Right cardiac atrium (tissue), 5 donors: ENCODE measurements around the gene TMEM273. TPM values are rescaled to one million over a fixed set of nuclear protein-coding genes. Genes with fewer than 3 reads are reported as not detected.

Source experiments
- ATAC-seq, 2 donors: fragments of 200-7000 bp; cut with Tn5 transposase; one replicate each; pipeline versions ENCODE4 v1.8.0 to v1.9.1; 2020; ENCODE audit warnings: moderate library complexity in 2 of 2, mild to moderate bottlenecking in 1 of 2
- DNase-seq, 3 donors: peaks; one replicate each; pipeline ENCODE4 v3.0.0-alpha.2; 2020
- H3K27ac ChIP-seq: one replicate; pipeline ENCODE4 v1.5.1; 2013; ENCODE audit warnings: mild to moderate bottlenecking, low read length, control low read depth, moderate library complexity
- H3K27me3 ChIP-seq: one replicate; pipeline ENCODE4 v1.6.1; 2013; ENCODE audit not compliant: control insufficient read depth, insufficient read depth
- H3K4me1 ChIP-seq: one replicate; pipeline ENCODE4 v1.6.1; 2013; ENCODE audit warnings: low read length; ENCODE audit not compliant: control insufficient read depth, insufficient read depth
- H3K4me3 ChIP-seq: one replicate; pipeline ENCODE4 v1.5.1; 2013; ENCODE audit warnings: low read length, control low read depth
- H3K9me3 ChIP-seq: one replicate; pipeline ENCODE4 v1.6.1; 2013; ENCODE audit warnings: low read length; ENCODE audit not compliant: control insufficient read depth
- WGBS: extraction: QIAGEN DNeasy Blood & Tissue Kit; methylation state at CpG from one replicate; pipeline ENCODE4 v1.1.7; 2013; 5-methylcytosine and 5-hydroxymethylcytosine counted together
- intact Hi-C, 4 donors: fragments of 100-400 bp; cut with DNase I; formaldehyde crosslinking; loops; one replicate each; pipeline versions ENCODE4 v1.11.0 to v1.14.0; 2022 to 2023
- polyA plus RNA-seq: library from polyadenylated mRNA; stranded (reverse); fragments of 200-250 nt; gene quantifications from one replicate; pipeline ENCODE4 v1.2.3, GENCODE V29; 2013
- total RNA-seq, 4 donors: library from RNA; stranded (reverse); fragmentation: NEBNext Ultra II Directional; extraction: Animal tissue kit (Norgen Biotek cat#: 25700); gene quantifications; one replicate each; pipeline ENCODE4 v1.2.1, GENCODE V29; 2021
- donor health status: healthy with polysubstance abuse.
- donor health status: DM: no; HTN: yes; CAD: no.
- donor health status: DM: no; HTN: no; CAD: no.
- donor health status: DM: no; HTN: yes; CAD: no; lungs with severe emphysema.
- donor health status: DM: yes; HTN: yes; CAD: no.

The TMEM273 gene
- total and polyA plus RNA-seq, 5 donors = 9.6 to 36.9 (median 23.6) TPM

GRCh38 chr10:49222170-49222569 is 34.0 kb upstream of the TMEM273 start:
- Histone ChIP-seq H3K27ac (no peak overlapping the region), H3K4me1 (no peaks in the 10 kb centered on the region), H3K9me3 (no peaks in the 10 kb centered on the region), H3K4me3 (no peak overlapping the region), H3K27me3 (no peaks in the 10 kb centered on the region)
- 90% methylated on average over 3 of the region's 3 CpGs for WGBS
- ATAC-seq (no peak), DNase-seq (no peak)
- intact Hi-C loops = no loop called here

- WGBS = 69% methylated on average over 2 of the region's 2 CpGs
- ATAC-seq = no peak
These were observed 32.5 kb upstream of the TMEM273 start for GRCh38 chr10:49220679-49221078.

GRCh38 chr10:49220031-49220430 is 31.8 kb upstream of the TMEM273 start:
- H3K27ac ChIP-seq = no peak overlapping the region
- no peak for DNase-seq
- intact Hi-C loops = no loop called here
- no peak for ATAC-seq
- no peak overlapping the region for H3K4me3 ChIP-seq
- H3K27me3 ChIP-seq = no peaks in the 10 kb centered on the region
- H3K4me1 ChIP-seq = no peaks in the 10 kb centered on the region
- H3K9me3 ChIP-seq = no peaks in the 10 kb centered on the region
- 82% methylated on average over 1 of the region's 1 CpG for WGBS

More at GRCh38 chr10:49220679-49221078, 32.5 kb upstream of the TMEM273 start:
- Histone ChIP-seq H3K9me3 (no peaks in the 10 kb centered on the region), H3K27me3 (no peaks in the 10 kb centered on the region), H3K4me3 (no peak overlapping the region), H3K4me1 (no peaks in the 10 kb centered on the region), H3K27ac (no peak overlapping the region)
- peak in 1 of 3 donors; percentile 67 for DNase-seq
- intact Hi-C loops = no loop called here

GRCh38 chr10:49219248-49219647 is 31.1 kb upstream of the TMEM273 start:
- ATAC-seq = no peak
- DNase-seq = no peak
- Histone ChIP-seq H3K27me3 (no peaks in the 10 kb centered on the region), H3K27ac (no peak overlapping the region), H3K9me3 (no peaks in the 10 kb centered on the region), H3K4me1 (no peaks in the 10 kb centered on the region), H3K4me3 (no peak overlapping the region)
- 79% methylated on average over 2 of the region's 2 CpGs for WGBS
- intact Hi-C loops = no loop called here

GRCh38 chr10:49218480-49218879 is 30.3 kb upstream of the TMEM273 start:
- no peaks in the 10 kb centered on the region for H3K27me3 ChIP-seq
- ATAC-seq (peak; percentile 61 to 67), DNase-seq (no peak)
- H3K4me3 ChIP-seq = no peak overlapping the region
- no peaks in the 10 kb centered on the region for H3K4me1 ChIP-seq
- intact Hi-C loops = no loop called here
- H3K27ac ChIP-seq = no peak overlapping the region
- WGBS = 62% methylated on average over 2 of the region's 2 CpGs
- no peaks in the 10 kb centered on the region for H3K9me3 ChIP-seq

- H3K4me1 ChIP-seq = no peaks in the 10 kb centered on the region
- no peak for DNase-seq
- no peaks in the 10 kb centered on the region for H3K9me3 ChIP-seq
- H3K27me3 ChIP-seq = no peaks in the 10 kb centered on the region
- 58% methylated on average over 2 of the region's 2 CpGs for WGBS
- no peak overlapping the region for H3K4me3 ChIP-seq
- ATAC-seq = no peak
- H3K27ac ChIP-seq = no peak overlapping the region
- intact Hi-C loops = no loop called here
These were observed 29.5 kb upstream of the TMEM273 start for GRCh38 chr10:49217645-49218044.

- Histone ChIP-seq H3K27me3 (no peaks in the 10 kb centered on the region), H3K27ac (no peak overlapping the region), H3K4me3 (no peak overlapping the region), H3K4me1 (no peaks in the 10 kb centered on the region), H3K9me3 (no peaks in the 10 kb centered on the region)
- 79% methylated on average over 3 of the region's 3 CpGs for WGBS
- DNase-seq = no peak
- intact Hi-C loops = no loop called here
- ATAC-seq = no peak
These were observed 25.0 kb upstream of the TMEM273 start for GRCh38 chr10:49213211-49213610.

GRCh38 chr10:49212783-49213182 is 24.6 kb upstream of the TMEM273 start:
- WGBS = 22% methylated on average over 1 of the region's 1 CpG
- intact Hi-C loops = no loop called here
- H3K27me3 ChIP-seq = no peaks in the 10 kb centered on the region
- H3K4me1 ChIP-seq = no peaks in the 10 kb centered on the region
- DNase-seq (no peak), ATAC-seq (no peak)
- H3K27ac ChIP-seq = no peak overlapping the region
- no peaks in the 10 kb centered on the region for H3K9me3 ChIP-seq
- H3K4me3 ChIP-seq = no peak overlapping the region

GRCh38 chr10:49212076-49212475 is 23.9 kb upstream of the TMEM273 start:
- no peak for DNase-seq
- H3K27ac ChIP-seq = no peak overlapping the region
- intact Hi-C loops = no loop called here
- no peak overlapping the region for H3K4me3 ChIP-seq
- no peak for ATAC-seq
- no peaks in the 10 kb centered on the region for H3K27me3 ChIP-seq
- H3K4me1 ChIP-seq = no peaks in the 10 kb centered on the region
- WGBS = 83% methylated on average over 1 of the region's 1 CpG
- no peaks in the 10 kb centered on the region for H3K9me3 ChIP-seq

GRCh38 chr10:49208996-49209395 is 20.8 kb upstream of the TMEM273 start:
- Histone ChIP-seq H3K4me1 (no peaks in the 10 kb centered on the region), H3K9me3 (no peaks in the 10 kb centered on the region), H3K4me3 (no peak overlapping the region), H3K27ac (no peak overlapping the region), H3K27me3 (no peaks in the 10 kb centered on the region)
- no peak for ATAC-seq
- intact Hi-C loops = no loop called here
- no peak for DNase-seq
- WGBS = 98% methylated on average over 2 of the region's 2 CpGs

GRCh38 chr10:49207936-49208487 is 19.8 kb upstream of the TMEM273 start:
- no peak overlapping the region for H3K4me3 ChIP-seq
- 63% methylated on average over 9 of the region's 9 CpGs for WGBS
- H3K27ac ChIP-seq = no peak overlapping the region
- H3K4me1 ChIP-seq = no peaks in the 10 kb centered on the region
- intact Hi-C loops = no loop called here
- ATAC-seq (no peak), DNase-seq (no peak)
- no peaks in the 10 kb centered on the region for H3K9me3 ChIP-seq
- H3K27me3 ChIP-seq = no peaks in the 10 kb centered on the region

- DNase-seq = no peak
- H3K27me3 ChIP-seq = no peaks in the 10 kb centered on the region
- intact Hi-C loops = no loop called here
- ATAC-seq = no peak
- 84% methylated on average over 3 of the region's 3 CpGs for WGBS
- H3K4me1 ChIP-seq = no peaks in the 10 kb centered on the region
- no peaks in the 10 kb centered on the region for H3K9me3 ChIP-seq
- H3K4me3 ChIP-seq = no peak overlapping the region
- H3K27ac ChIP-seq = no peak overlapping the region
These were observed 18.9 kb upstream of the TMEM273 start for GRCh38 chr10:49207113-49207512.
